Measurements from ENCODE around the gene DPM3. TPM values are rescaled to one million over a fixed set of nuclear protein-coding genes. Genes with fewer than 3 reads are reported as not detected.

Gene DPM3
- total RNA-seq, 6 donors from 2014 or later, result 25.1 to 112 (median 67.5) TPM; not detected in 1

- DNase-seq (peak; percentile 88 to 90), ATAC-seq (ENCODE audit: low FRiP score in 2 of 2) (peak; percentile 58 to 83)
- H3K36me3 ChIP-seq, result peaks cover 0 to 8% (median 5%) of the 10 kb centered on the region in 4 donors
- no peak for TF ChIP-seq POLR2AphosphoS5 (IDR thresholded peaks at IDR 0.05)
- peak in 2 of 4 donors; percentile 8 to 20 for TF ChIP-seq EP300 (IDR thresholded peaks at IDR 0.05)
- TF ChIP-seq CTCF (IDR thresholded peaks at IDR 0.05), result peak in 1 of 6 experiments; percentile 18
- peak in 2 of 4 donors; percentile 5 to 21 for TF ChIP-seq POLR2A (IDR thresholded peaks at IDR 0.05)
- peaks cover 0 to 5% (median 3%) of the 10 kb centered on the region in 4 donors for H3K27me3 ChIP-seq
- H3K4me1 ChIP-seq, result peaks cover 42 to 70% (median 58%) of the 10 kb centered on the region in 4 donors
- peak overlapping the region in 3 of 4 donors; percentile 55 to 77 (median 66) for H3K4me3 ChIP-seq
- H3K27ac ChIP-seq, result peak overlapping the region; percentile 83 to 98 (median 98)
- WGBS, 2 donors, result 5 to 6% methylated on average over 18 to 20 of the region's 32 CpGs
- no peaks in the 10 kb centered on the region for H3K9me3 ChIP-seq
These were observed 13.7 kb downstream of the DPM3 start for GRCh38 chr1:155126556-155127104.

GRCh38 chr1:155125946-155126555, 14.3 kb downstream of the DPM3 start:
- Histone ChIP-seq H3K27ac (peak overlapping the region; percentile 83 to 98 (median 98)), H3K36me3 (peaks cover 0 to 2% (median under 1%) of the 10 kb centered on the region in 4 donors), H3K4me3 (peak overlapping the region in 3 of 4 donors; percentile 55 to 77 (median 66)), H3K27me3 (peaks cover 0 to 5% (median 3%) of the 10 kb centered on the region in 4 donors), H3K4me1 (peaks cover 36 to 67% (median 52%) of the 10 kb centered on the region in 4 donors), H3K9me3 (no peaks in the 10 kb centered on the region)
- WGBS, 2 donors, result 29 to 42% methylated on average over 24 to 48 of the region's 53 CpGs
- ATAC-seq (ENCODE audit: low FRiP score in 2 of 2) (peak; percentile 44 to 66), DNase-seq (peak; percentile 77 to 91)
- peak in 2 of 4 donors; percentile 4 to 15 for TF ChIP-seq POLR2A (IDR thresholded peaks at IDR 0.05)
- TF ChIP-seq EP300 (IDR thresholded peaks at IDR 0.05), result peak in 1 of 4 donors; percentile 4
- TF ChIP-seq CTCF (IDR thresholded peaks at IDR 0.05), result peak in 2 of 6 experiments; percentile 8 to 10
- TF ChIP-seq POLR2AphosphoS5 (IDR thresholded peaks at IDR 0.05), result peak in 1 of 2 donors; percentile 18

- Histone ChIP-seq H3K4me1 (peaks cover 35 to 69% (median 54%) of the 10 kb centered on the region in 4 donors), H3K4me3 (peak overlapping the region in 1 of 4 donors; percentile 66), H3K36me3 (no peaks in the 10 kb centered on the region), H3K27me3 (peaks cover 0 to 5% (median 3%) of the 10 kb centered on the region in 4 donors), H3K9me3 (no peaks in the 10 kb centered on the region), H3K27ac (peak overlapping the region; percentile 83 to 98 (median 98))
- 73 to 79% methylated on average over 10 to 11 of the region's 11 CpGs for WGBS, 2 donors
- DNase-seq, result peak in 1 of 2 donors; percentile 67
- no peak for ATAC-seq (ENCODE audit: low FRiP score in 2 of 2)
- TF ChIP-seq POLR2AphosphoS5 (IDR thresholded peaks at IDR 0.05), result no peak
- TF ChIP-seq CTCF (IDR thresholded peaks at IDR 0.05), result no peak
- TF ChIP-seq EP300 (IDR thresholded peaks at IDR 0.05), result no peak
- no peak for TF ChIP-seq POLR2A (IDR thresholded peaks at IDR 0.05)
These were observed 14.8 kb downstream of the DPM3 start for GRCh38 chr1:155125511-155125945.

GRCh38 chr1:155124503-155125463, 15.5 kb downstream of the DPM3 start:
- no peak for TF ChIP-seq CTCF (IDR thresholded peaks at IDR 0.05)
- peak in 1 of 2 donors; percentile 25 for TF ChIP-seq POLR2AphosphoS5 (IDR thresholded peaks at IDR 0.05)
- peak in 1 of 4 donors; percentile 56 for TF ChIP-seq EP300 (IDR thresholded peaks at IDR 0.05)
- peak in 2 of 4 donors; percentile 18 for TF ChIP-seq POLR2A (IDR thresholded peaks at IDR 0.05)
- WGBS, 2 donors, result 55 to 78% methylated on average over 13 to 15 of the region's 16 CpGs
- H3K4me1 ChIP-seq, result peaks cover 35 to 70% (median 58%) of the 10 kb centered on the region in 4 donors
- no peaks in the 10 kb centered on the region for H3K36me3 ChIP-seq
- ATAC-seq (ENCODE audit: low FRiP score in 2 of 2) (no peak), DNase-seq (peak in 1 of 2 donors; percentile 69)
- peaks cover 0 to 5% (median 3%) of the 10 kb centered on the region in 4 donors for H3K27me3 ChIP-seq
- no peaks in the 10 kb centered on the region for H3K9me3 ChIP-seq
- peak overlapping the region; percentile 83 to 98 (median 98) for H3K27ac ChIP-seq
- no peak overlapping the region for H3K4me3 ChIP-seq
